GM21515 (cell line): ENCODE measurements around the gene SPATA13.

ENCODE experiments used
- ATAC-seq: cut with Tn5 transposase; IDR thresholded peaks from one replicate; pipeline ENCODE4 v1.9.1; 2021; ENCODE audit not compliant: unreplicated experiment

Gene SPATA13

DNA sequence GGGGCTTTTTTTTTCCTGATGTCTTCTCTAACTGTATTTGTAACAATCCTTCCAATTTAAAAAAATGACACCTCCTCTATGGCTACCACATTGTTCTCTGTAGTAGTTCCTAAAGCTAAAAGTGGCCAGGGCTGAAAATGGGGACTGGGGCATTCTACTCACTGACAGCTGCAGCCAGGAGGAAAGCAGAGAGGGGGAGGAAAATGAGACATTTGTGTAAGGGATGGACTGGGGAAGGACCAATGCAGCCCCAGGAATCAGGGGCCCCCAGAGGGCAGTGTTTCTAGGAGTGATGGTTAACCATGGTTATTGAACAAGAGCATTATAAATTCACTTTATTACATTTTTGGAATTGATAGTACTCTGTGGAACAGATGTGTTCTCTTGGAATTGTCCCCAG is 114.5 kb downstream of the SPATA13 start:
- ATAC-seq: no peak

DNA sequence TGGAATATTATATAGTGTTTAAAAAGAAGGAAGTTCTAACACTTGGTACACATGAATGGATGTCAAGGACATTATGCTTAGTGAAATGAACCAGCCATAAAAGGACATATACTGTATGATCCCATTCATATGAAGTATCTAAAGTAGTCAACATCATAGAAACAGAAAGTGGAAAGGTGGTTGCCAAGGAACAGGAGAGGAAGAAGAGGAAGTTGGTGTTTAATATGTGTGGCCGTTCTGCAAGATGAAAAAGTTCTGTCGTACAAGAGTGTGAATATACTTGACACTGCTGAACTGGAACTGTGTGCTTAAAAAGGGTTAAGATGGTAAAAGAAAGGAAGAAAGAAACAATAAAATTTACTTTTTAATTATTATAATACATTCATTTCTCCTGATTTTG is 115.8 kb downstream of the SPATA13 start:
- ATAC-seq: no peak

DNA sequence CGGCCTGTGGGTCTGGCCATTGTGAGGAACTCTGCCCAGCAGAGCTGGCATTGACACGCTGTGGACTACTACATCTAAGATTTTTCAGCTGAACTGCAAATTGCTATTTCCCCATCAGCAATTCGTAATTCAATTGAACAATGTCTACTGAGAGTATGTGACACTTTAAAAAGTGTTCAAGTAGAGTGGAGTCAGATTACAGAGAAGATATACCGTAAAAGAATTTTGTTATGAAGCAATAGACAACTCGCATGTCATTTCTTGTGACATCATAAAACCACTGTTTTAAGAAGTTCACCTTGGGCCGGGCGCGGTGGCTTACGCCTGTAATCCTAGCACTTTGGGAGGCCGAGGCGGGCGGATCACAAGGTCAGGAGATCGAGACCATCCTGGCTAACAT is 116.3 kb downstream of the SPATA13 start:
- ATAC-seq: no peak

DNA sequence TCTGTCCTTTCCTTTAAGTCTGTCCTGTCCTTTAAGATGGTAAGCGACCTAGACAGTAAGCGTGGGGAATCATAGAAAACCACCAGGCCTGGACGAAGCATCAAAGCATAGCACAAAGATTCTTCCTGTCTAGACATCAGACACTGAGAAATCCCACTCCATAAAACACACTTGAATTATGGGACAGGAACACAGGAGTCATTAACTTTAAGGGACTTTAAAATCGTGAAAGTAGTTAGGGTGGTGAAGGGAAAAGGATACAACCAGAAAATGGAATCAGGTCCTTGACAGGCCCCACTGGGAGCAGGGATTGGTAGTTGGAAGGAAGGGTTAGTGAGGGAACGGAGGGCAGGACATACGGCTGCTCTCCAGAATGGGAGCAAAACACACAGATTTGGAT is 117.2 kb downstream of the SPATA13 start:
- no peak for ATAC-seq

DNA sequence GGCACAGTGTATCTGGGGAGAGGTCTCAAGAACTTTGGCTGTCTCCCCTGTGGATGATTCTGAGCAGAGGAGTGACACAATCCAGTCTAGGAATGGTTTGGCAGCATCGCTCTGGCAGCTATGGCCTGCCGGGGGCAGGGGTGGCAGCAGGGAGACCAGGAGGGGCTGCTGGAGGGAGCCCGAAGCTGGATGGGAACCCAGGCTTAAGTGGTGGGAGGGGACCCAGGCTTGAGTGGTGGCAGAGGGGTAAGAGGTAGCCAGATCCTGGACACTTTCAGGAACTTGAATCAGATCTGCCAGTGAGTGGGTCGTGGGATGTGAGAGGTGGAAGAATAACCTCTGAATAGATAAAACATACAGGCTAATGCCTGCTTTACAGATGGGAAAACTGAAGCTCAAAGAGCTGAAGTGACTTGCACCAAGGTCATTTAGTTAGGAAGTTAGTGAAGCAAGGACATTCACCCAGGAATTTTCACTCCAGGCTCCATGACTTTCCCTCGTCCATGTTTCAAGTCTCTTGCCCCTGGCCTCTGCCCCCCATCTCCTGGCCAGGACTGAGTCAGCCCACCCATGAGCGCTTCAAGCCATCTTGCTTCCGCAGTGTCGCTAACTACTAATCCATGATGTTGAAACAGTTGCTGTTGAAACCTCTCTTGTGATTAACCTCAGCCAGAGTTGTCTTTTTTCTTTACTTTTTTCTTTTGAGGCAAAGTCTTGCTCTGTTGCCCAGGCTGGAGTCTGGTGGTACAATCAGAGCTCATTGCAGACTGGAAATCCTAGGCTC is 119.0 kb downstream of the SPATA13 start:
- ATAC-seq: no peak

DNA sequence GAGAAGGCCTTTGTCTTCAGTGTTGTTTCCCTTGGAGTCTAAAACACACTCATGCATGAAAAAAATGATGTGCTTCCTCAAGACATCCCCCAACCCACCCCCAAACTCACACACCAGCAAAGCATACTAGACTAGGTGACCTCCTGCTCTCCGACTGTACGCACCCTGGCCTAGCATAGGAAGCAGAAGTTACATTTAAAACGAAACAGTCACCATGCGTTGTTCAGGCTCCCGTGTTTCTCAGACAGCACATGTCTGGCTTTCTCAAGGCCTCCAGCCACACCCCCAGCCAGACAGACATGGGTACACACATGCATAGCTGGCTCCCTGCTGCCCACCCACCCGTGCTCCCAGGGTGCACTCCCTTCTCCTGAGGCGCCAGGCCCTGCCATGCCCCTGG is 120.2 kb downstream of the SPATA13 start:
- ATAC-seq: peak; percentile 59

DNA sequence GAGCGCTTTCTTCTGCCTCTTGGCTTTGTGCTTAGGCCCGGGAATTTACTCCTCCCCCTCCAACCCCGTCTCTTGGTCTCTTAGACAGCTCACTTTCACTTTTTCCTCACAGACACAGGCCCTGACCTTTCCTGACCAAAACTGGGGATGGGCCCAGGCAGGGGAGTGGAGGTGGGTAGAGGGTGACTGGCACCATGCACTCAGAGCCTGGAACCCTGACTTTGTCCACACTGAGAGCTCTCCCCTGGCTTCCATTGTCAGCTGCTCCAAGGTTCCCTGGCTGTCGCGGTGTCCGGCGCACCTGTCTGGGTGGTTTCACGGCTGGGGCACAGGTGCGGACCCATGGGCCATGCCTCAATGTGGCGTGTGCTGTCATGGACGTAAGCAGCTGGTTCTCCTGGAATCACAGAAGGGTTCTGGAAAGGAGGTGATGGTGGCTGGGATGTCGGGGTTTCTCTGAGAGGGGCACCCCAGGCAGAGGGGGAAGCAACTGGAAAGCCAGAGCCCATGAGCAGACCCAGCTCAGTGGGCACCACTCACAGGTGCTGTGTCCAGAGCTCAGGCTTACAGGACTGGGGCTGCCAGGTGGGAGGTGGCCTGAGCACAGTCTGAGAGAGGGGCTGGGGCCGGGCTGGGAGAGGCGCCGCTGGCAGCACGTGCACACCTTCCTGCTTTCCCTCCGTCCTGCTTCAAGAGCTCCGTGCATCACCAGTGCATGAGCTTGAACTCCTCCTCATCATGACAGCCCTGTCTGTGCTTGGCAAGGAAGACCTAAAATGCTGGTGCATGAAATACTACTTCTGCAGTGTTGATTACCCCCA is 120.9 kb downstream of the SPATA13 start:
- no peak for ATAC-seq

DNA sequence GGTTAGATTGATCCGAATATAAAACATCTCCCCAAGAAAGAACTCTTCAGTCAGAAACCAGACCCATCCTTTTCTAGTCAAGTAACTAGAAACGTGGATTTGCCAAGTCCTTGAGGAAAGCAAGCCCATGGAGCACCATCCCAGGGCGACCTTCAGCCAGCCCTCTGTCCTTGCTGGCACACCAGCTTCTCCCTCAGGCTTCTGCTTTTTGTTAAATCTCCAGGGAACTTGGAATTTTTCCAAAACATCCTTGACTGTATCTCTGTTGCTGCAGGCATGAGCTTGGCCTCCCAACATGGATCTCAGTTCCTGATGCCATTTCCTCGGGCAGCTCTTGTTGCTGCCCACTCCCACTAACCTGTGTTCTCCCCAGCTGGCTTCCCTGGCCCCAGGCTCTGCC is 121.7 kb downstream of the SPATA13 start:
- ATAC-seq: no peak

DNA sequence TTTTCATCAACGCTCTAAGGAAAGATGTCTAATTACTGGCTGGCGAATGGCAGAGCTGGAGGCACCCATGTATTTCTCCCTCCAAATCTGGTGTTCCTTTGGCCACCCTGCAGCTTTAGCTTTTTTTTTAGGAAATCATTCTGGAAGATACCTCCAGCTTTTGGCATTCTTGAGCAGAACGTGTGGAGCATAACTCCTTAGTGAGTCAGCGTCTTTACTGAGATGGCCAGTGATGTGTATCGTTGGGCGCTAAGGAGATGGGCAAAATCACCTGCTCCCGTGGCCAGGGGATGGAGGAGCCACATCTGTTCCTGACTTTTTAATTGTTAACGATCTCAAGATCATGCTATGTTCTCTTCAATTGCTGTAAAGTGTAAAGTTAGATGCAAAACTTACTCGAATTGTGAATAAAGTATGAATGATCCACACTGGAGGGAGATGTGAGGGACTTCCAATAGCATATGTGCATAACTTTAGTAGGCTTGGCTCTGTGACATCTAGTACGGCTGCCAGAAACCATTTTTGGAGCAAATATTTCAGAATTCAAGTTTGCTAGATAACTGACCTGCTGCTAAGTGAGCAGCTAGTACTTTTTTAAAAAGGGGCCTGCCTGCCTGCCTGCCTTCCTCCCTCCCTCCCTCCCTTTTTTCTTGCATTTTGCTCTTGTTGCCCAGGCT is 124.5 kb downstream of the SPATA13 start:
- ATAC-seq: no peak

DNA sequence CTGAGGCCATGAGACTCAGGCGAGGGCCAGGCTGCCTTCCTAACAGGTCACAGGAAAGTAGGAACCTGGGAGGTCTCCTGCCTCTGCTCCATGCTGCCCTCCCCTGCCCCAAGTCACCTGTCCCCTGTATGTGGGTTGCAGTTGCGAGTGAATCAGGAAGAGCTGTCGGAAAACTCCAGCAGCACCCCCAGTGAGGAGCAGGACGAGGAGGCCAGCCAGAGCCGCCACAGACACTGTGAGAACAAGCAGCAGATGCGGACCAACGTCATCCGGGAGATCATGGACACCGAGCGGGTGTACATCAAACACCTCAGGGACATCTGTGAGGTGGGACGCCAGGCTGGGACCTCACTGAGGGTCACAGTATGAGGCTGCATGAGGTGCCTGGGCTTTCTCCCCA is 126.1 kb downstream of the SPATA13 start:
- no peak for ATAC-seq

DNA sequence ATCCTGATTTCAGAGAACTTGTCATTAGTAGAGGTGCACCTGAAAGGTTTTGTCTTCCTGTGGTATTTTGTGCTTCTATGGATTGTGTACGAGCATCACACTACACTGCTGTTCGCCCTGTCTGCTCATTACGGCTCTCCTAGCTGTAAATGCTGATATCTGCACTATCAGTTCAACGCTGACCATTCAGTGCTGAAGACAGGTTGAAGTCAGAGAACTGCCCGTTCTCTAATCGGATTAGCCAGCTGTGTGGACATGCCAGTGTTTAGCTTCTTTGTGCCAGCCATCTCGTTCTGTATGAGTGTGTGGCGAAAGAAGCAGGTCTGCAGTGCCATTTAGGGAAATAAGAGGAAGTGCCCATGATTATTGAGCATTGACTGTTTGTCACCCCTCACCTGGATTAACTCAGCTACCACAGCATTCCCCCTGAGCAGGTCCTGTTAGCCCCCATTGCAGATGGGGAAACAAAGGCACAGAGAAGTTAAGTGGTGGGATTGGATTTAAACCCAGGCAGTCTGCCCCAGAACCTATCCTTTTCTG is 127.3 kb downstream of the SPATA13 start:
- ATAC-seq: no peak

DNA sequence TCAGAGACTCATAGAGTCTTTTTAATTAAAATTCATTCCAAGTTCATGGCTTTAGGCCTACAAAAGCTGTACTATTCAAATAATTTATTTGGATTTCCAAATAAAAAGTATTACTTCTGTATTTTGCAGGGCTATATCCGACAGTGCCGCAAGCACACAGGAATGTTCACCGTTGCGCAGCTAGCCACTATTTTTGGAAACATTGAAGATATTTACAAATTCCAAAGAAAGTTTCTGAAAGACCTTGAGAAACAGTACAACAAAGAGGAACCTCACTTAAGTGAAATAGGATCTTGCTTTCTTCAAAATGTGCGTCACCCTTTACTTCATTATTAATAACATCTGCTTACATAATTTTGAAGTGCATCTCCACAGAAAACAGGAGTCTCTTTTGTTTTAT is 128.3 kb downstream of the SPATA13 start:
- no peak for ATAC-seq

DNA sequence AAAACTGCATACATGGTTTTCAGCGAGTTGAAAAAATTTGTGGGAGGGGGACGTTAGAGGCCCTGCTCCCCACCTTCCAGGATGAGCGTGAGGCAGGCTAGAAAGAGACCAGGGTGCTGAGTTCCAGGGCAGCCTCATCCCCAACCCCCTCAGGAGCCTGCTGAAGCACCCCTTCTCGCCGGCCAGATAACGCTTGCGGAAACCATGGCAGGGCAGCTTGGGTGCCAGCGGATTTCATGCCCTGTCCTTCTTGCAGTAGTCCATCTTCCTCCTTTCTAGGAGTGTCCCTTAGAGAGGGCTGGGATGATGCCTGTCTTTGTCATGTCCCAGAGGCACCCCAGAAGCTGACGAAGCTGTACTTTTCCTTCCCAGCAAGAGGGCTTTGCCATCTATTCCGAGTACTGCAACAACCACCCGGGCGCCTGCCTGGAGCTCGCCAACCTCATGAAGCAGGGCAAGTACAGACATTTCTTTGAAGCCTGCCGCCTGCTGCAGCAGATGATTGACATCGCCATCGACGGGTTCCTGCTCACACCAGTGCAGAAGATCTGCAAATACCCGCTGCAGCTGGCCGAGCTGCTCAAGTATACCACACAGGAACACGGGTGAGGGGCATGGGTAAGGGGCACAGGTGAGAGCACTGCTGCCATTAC is 129.9 kb downstream of the SPATA13 start:
- no peak for ATAC-seq

DNA sequence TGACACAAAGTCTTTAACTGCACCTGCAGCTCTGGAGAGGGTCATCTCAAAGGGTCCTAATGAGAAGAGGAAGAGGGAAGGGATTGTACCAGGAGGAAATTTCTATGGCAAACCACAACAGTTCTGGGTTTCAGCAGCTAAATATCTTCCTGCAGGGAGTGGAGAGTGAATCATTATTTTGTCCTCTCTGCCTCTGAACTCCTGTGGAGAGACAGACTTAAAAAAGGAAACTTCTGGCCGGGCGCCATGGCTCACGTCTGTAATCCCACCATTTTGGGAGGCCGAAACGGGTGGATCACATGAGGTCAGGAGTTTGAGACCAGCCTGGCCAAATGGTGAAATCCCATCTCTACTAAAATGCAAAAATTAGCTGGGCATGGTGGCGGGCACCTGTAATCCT is 132.0 kb downstream of the SPATA13 start:
- ATAC-seq: no peak

DNA sequence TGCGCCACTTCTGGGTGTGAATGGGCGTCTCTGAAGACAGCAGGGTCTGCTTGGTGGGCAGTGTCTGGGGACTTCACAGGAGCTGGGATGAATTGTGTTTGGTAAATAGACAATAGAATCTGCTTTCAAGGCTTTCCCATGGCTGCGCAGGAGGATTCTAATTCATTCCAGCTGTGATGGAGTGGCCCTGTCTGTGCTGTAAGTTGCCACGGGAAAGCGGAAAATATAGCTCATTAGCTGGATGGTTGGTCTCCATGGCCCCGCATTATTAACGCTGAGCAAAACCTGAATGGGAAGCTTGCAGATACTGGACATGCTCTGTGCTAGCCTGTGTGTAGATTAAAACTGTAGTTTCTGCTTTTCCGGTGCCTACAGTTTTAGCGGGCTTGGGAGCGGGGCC is 133.2 kb downstream of the SPATA13 start:
- no peak for ATAC-seq

DNA sequence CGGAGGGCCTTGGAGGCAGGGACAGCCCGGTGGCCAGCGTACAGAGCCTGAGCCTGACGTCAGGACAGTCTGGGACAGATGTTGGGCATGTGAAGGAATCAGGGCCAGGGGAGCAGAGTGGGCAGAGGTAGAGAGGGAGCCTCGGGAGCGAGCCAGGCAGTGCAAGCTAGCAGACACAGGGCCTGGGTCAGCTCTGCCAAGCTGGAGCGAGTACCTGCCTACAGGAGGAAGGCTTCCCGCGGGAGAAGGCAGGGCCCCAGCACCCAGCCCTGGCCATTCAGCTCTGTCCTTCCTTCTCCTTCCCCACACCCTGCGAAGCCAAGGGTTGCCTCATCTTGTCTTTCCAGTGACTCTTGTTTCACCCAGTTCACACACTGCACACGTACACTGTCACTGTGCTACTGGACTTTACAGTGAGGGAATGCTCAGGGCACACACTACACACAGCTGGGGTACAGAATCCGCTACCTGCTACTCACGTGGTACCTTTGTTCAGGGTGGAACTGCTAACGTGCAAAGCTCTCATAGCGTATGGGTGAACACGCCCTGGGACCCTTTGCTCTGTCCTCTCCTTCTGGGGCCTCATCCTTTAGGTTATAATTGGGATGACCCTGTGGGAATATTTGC is 139.1 kb downstream of the SPATA13 start:
- ATAC-seq: no peak

DNA sequence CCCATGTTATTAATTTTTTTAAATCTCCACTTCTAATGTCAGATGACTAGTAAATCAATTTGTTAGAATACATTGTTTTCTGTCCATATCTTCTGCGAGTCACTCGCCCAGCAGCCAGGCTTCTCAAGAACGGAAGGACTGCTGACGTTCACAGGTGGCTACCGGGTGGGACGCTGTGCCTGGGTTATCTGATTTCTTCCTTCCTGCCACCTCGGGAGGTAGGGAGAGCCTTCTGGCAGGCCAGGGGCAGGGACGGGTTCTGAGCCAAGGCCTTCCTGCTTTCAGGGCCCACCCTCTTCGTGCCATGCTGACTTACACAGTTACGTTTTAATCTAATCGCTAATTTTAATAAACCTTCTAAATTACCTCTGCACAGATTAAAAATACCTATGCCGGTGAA is 140.9 kb downstream of the SPATA13 start:
- ATAC-seq: no peak

DNA sequence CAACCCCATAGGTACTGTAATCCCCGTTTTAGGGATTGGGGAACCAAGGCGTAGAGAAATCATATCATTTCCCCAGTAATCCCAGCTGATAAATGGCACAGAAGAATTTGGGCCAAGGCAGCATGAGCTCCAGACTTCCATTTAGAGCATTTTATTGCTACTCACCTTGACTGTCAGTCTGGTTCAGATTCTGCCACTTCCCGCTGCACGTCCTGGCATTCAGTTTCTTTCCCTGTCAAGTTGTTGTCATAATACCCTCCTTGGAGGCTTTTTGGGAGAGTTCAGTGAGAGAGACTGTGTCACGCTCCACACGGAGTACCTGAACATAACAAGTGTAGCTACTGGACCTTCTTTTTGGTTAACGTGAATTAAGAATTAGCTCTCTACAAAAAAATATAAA is 141.4 kb downstream of the SPATA13 start:
- ATAC-seq: no peak

DNA sequence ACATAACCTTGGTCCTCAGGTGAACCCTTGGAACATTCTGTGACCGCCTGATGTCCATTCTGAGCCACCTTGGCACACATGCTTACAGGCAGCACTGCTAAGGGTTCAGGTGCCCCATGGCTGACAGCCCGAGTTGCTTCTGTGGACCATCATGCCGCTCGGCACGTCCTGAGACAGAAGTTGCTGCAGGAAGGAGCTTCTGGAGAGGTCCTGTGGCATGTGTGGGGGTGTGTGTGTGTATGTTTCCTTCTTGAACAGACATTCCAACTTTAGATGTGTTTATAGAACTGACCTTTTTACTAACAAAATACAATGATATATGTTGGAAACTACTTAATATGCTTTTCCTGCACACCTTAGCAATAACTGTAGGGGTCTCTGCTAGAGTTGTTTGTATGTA is 144.1 kb downstream of the SPATA13 start:
- ATAC-seq: no peak

DNA sequence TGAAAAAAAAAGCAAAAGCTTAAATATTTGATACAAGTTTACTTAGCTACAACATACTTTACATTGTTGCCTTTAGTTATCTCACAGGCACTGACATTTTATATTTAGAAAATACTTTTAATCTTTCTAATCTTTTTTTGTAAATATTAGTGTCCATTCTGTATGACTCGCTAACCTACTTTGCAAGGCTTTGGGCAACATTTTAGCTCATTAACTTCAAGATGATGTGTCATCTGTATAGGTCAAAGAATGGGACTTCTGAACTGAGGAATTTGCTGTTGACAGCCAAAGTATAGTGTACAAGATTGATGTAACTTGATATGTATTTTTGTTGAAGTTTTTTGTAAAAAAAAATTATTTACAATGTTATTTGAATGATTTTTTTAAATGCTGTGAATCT is 146.1 kb downstream of the SPATA13 start:
- no peak for ATAC-seq
